HPDE6-E6E7 (cell line): Measurements from ENCODE around the gene STMN3.
A peak's percentile ranks its signal among the peaks of the same experiment; 100 is the strongest.
"Not testable (repeated sequence)": the region's sequence is repeated elsewhere in the genome, so short reads cannot be mapped to it uniquely, and the experiment has no call there.

Source experiments
- DNase-seq: peaks from one replicate; pipeline ENCODE4 v3.0.0; 2011; ENCODE audit warnings: missing footprints; ENCODE audit errors: extremely low spot score

STMN3 gene

DNA sequence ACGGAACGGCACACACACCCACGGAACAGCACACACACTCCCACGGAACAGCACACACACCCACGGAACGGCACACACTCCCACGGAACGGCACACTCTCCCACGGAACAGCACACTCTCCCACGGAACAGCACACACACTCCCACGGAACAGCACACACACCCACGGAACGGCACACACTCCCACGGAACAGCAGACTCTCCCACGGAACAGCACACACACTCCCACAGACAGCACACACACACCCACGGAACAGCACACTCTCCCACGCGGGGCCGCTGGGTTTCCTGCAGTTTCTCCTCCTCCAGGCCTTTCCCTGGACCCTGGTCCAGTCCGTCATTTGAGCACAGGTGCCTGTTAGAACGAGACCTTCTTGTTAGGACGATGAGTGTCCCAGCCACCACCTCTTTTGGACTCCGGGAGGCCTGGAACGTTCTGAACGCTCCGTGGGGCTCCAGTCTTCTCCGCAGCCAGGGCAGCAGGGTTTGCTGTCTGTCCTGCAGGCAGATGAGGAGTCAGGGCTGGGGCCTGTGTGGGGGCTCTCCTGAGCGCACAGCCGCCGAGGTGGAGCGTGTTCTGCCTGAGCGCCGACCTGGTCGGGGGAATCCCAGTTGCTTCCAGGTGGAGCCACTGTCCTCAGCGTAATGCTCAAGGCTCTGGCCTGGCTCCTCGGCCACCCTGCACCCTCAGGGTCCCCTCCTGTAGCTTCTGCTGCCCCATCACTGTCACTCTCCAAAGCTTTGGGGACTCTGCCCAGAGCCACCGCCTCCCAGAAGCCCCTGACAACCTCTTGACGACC is 25.6 kb upstream of the STMN3 start:
- DNase-seq = no peak

DNA sequence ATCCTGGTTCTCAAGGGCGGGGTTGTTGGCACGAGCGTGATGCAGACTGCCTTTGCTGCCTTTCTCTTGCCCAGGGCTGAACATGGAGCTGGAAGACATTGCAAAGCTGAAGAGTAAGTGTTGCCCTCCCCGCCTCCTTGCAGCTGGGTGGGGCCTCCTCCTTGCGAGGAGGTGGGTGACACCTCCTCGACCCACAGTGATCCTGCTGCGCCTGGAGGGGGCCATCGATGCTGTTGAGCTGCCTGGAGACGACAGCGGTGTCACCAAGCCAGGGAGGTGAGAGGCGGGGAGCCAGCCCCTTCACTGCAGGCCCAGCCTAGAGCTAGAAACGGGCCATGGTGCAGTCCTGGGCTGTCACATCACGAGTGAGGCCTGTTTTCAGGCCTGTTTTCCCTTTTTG is 24.8 kb upstream of the STMN3 start:
- DNase-seq = no peak

DNA sequence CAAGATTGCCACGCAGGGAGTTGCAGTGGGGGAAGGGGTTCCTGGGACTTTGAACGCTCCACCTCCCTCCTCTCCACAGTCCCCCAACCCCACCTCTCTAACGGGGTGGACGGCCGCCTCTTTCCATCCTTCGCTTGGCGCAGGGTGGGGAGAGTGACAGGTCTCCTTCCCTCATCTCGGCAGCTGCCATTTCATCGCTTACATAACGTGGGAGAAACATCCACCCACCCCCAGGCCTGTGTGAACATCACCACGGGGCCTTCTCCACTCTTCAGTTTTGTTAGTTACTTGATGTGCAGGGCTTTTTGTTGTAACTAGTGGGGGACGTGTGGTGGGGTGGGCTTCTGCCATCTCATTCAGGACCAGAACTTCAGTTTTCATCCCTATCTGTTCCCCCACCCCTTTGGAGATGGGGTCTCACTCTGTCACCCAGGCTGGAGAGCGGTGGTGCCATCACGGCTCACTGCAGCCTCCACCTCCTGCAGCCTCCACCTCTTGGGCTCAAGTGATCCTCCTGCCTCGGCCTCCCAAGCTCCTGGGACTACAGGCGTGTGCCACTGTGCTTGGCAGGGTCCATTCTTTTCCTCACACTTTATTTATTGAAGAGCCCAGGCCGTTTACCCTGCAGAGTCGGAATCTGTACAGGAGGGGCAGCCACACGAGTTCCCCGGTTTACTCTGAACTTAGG is 22.6 kb upstream of the STMN3 start:
- DNase-seq = no peak

DNA sequence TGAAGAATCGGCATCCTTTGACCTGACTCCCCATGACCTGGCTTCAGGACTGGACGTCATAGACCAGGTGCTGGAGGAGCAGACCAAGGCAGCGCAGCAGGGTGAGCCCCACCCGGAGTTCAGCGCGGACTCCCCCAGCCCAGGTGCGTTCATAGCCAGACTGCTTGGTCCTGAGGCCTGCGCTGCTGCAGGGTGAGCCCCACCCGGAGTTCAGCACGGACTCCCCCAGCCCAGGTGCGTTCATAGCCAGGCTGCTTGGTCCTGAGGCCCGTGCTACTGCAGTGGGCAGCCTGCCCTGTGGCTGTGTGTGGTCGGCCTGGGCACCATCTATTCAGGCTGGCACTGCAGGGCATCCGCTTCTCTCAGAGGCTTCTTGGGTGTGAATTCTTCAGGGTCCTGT is 20.7 kb upstream of the STMN3 start:
- no peak for DNase-seq

DNA sequence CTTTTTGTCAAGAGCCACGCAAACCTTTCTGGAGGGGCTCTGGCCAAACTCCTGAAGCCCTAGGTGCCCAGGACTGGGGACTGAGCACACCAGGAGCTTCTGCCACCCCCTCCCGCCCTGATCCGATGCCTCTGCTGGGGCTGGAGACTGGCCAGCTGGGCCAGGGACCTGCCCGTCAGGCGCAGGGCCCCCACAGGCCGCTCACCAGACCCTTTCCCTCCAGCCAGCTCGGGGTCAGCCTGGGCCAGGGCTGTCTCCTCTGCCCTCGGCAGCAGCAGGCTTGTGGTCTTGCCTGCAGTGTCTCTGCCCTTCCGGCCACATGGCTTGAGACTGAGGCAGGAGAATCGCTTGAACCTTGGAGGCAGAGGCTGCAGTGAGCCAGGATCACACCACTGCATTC is 19.4 kb upstream of the STMN3 start:
- DNase-seq = no peak

DNA sequence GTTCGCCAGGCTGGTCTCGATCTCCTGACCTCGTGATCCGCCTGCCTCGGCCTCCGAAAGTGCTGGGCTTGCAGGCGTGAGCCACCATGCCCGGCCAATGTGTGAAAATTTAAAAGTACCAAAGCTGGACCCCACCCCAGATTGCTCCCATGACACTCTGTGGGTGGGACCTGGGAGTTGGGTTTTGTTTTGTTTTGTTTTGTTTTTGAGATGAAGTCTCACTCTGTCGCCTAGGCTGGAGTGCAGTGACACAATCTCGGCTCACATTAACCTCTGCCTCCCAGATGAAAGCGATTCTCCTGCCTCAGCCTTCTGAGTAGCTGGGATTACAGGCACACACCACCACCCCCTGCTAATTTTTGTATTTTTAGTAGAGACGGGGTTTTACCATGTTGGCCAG is 18.5 kb upstream of the STMN3 start:
- DNase-seq = not testable (repeated sequence)

DNA sequence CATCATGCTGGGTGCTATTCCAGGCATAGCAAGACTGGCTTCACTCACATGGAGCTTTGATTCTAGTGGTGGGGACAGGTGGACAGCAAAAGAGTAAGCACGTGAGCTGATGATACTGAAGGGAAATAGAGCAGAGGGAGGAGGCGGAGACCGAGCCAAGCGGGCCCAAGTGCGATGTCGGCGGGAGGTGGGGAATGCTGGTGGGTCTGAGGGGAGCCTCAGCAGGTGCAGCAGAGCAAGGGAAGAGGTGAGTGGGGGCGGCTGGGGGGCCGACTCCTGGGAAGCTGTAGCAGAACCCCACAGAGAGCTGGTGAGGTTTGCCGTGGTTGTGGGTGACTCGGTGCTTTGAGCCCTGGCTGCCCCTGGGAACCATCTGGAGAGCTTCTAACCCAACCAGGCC is 15.1 kb upstream of the STMN3 start:
- DNase-seq = no peak

DNA sequence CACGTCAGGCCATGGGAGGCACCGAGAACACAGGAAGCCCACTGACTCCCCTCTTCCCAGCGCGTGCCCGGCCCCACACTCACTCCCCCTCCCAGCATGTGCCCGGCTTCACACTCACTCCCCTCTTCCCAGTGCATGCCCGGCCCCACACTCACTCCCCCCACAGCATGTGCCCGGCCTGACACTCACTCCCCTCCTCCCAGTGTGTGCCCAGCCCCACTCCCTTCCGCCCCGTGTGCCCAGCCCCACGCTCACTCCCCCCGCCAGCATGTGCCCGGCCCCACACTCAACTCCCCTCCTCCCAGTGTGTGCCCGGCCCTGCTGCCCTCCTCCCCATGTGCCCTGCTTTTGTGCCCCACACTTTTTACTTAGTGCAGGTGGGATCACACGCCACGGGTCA is 14.6 kb upstream of the STMN3 start:
- no peak for DNase-seq

DNA sequence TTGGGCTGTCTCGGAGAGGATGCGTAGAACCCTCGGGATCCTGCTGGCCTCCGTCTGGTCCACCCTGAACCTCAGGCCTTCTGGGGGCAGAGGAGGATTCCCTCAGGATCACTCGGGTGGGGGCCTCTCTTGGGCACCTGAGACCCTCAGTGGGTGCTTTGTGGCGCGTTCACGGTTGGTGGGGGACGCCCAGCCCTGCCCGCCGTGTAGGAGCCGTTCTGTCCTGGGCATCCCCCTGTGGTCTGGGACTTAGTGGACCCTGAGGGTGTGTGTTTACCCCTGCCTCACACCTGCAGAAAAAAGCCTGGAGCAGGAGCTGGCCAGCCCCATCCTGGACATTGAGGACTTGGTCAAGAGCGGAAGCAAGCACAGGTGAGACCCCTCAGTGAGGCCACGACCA is 12.5 kb upstream of the STMN3 start:
- no peak for DNase-seq

DNA sequence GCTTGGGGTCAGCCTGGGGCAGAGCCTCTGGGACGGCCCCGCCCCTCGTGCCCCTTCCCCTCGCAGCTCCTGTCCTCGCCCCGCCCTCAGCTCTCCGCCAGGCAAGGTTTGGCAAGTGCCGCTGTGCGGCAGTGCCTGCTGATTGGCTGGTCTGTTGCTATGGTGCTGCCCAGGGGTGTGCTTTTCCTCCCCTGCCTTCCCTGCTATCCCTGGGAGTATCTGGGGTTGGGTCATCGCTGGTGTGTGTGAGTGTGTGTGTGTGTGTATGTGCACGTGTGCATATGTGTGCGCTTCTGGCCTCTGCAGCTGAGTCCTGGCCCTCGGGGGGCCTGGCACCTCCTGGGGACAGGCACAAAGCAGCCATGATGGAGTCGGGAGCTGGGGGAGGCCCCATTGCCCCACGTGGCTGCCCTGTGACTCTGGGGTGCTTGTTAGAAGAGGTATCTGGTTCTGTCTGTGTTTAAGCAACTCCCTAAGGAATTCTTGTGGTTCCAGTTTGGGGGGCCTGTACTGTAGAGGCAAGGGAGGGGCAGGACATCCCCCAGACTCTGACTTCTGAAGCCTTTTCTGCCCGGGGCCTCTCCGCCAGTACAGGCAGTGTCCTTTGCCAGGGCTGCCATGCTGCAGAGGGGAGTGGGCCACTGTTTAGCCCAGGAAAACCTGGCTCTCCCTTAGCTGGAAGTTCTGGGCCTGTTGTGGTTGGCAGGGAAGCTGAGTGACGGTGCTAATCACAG is 11.8 kb upstream of the STMN3 start:
- no peak for DNase-seq

DNA sequence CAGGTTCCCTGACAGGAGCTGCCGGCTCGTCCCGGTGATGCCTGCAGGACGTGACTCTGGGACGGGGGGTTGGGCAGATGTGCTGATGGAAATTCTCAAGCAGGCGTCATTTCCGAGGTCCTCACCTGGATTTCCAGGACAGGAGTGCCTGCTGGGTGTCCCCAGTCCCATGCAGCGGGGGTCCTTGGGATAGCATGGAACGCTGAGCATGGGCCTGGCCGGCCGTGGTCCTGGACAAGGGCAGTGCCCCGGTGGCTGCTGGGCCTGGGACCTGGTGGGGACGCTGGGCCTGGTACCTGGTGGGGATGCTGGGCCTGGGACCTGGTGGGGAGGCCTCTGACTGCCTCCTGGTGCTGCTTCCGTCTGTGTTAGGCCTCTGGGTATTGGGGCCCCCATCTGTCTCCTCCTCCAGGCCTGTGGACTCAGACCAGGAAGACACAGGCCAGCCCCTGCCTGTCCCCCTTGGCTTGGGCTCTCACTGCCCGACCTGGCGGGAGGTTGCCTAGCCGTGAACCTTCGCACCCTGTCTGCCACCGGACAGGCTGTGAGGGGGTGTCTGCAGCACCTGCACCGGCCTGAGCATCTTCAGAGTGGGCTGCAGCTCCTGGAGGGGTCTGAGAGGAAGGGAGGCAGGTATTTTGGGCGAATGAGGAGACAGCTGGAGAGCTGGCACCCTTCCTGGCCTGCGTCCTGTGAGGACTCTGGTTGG is 11.1 kb upstream of the STMN3 start:
- no peak for DNase-seq

DNA sequence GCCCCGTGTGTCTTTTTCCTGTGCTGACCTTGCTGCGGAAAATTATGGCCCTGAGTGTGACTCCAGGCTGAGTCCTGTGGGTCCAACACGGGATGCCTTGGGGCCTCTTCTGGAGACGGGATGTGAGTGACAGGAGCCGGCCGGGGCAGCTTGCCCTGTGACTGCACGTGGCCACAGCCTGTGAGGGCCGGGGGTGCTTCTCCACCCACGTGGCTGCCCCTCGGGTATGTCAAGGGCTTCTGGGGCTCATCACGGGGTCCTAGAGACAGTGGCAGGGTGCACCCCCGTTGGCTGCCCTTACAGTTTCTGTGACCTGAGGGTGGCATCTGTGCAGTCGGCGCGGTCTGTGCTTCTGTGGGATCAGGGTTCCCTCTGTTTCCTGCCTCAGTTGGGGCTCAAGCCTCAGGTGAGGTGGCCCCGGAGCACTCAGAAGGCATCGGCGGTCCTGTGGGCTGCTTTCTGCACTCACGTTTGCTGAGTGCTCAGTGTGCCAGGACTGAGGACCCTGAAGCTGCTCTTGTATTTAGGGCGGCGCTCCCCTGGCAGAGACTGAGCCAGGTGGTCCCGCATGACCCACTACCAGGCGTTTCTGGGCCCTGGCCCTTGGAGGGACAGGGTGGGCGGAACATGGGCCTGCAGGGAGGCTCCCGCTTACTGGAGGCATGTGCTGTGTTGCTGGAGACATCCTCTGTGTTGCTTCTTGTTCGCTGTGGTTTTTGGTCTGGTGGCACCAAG is 10.3 kb upstream of the STMN3 start:
- no peak for DNase-seq

DNA sequence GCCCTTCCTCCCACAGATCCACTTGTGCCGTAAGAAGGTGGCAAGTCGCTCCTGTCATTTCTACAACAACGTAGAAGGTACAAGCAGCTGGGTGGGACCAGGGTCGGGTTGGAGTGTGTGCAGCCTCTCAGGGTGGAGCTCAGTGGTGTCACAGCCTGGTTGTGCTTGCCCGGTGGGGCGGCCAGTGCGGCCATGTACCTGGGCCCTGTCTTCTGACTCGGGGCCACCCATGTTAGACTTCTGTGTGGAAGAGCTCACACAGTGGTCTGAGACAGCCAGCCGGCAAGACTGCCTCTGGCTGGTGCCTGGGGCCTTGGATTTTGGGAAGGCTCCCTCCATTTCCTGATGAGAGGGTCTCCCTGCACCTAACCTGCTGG is 9.6 kb upstream of the STMN3 start:
- DNase-seq = no peak

DNA sequence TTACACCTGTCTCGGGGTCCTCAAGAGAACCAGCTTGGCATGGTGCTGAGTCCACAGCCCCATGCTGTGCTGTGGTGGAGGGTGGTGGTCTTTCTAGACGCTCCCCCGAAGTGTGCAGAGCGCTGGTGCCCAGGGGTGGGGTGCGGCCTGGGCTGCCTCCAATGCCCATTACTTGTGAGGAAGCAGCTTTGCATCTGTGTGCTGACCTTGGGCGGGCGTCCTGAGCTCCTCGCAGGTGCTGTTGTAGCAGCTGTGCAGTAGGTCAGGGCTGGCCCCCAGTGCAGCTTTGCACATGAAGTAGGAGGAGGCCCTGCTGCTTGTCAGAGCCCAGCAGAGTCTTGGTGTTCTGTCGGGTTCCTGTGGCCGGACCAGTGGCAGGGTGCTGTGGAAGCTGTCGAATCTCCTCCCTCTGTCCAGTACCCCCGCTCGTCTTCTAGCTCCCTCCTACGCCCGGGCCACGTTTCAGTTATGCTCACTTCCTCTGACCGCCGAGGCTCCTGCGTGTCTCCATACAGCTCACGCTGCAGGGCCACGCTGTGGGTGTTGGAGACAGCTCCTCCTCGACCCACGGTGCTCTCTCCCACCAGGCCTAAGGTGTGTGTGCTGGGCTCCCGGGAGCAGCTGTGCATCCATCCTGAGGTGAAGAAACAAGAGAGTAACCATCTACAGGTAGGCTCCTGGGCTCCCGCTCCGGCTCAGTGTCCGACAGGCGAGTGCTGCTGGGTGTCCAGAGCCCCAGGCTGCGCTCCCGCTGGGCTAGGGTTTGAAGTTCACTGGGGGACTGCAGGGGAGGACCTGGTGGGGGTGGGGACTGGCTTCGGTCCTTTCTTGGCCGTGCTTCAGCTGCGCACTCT is 9.0 kb upstream of the STMN3 start:
- no peak for DNase-seq

DNA sequence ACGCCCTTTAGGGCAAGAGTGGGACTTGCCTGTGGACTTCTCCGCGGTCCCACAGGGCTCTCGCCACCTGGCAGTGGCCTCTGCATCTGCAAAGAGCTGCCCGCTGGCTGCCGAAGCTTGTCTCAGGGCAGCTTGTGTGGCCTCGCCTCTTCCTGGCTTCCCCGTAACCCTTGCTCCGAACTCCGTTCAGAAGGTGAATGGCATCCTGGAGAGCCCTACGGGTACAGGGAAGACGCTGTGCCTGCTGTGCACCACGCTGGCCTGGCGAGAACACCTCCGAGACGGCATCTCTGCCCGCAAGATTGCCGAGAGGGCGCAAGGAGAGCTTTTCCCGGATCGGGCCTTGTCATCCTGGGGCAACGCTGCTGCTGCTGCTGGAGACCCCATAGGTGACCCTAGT is 7.9 kb upstream of the STMN3 start:
- no peak for DNase-seq

DNA sequence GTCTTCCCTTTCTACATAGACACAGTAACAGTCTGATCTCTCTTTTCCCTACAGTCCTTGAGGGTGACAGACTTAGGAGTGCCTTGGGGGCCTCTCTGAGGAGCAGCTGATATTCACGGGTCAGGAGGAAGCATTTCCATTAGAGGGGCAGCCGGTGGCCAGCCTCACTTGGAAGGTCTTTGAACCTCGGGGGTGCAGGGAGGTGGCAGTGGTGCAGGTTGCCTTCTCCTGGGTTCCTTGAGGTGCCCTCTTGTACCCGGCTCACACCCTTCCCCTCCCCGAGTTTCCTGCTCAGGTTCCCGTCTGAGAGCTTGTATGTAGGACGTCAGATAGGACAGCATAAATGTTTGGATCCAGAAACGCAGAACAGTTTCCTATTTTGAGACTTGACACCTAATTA is 7.4 kb upstream of the STMN3 start:
- no peak for DNase-seq

DNA sequence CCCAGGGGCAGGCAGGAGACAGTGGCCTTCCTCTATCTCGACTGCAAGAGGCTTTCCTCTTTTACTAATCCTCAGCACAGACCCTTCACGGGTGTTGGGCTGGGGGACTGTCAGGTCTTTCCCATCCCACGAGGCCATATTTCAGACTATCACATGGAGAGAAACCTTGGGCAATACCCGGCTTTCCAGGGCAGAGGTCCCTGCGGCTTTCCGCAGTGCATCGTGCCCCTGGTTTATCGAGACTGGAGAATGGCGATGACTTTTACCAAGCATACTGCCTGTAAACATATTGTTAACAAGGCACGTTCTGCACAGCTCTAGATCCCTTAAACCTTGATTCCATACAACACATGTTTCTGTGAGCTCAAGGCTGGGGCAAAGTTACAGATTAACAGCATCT is 7.0 kb upstream of the STMN3 start:
- DNase-seq = not testable (repeated sequence)

DNA sequence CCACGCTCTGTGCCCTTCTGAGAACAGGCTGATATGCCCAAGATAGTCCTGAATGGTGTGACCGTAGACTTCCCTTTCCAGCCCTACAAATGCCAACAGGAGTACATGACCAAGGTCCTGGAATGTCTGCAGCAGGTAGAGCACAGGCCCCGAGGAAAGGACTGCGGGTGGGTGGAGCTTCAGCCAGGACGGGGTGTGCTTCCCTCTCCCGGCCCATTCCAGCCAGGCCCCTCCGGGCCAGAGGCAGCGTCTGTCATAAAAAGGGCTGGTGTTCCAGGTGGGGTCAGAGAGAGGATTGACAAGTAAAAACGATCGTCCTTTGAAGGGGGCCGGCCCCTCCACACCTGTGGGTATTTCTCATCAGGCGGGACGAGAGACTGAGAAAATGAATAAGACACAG is 6.1 kb upstream of the STMN3 start:
- no peak for DNase-seq

DNA sequence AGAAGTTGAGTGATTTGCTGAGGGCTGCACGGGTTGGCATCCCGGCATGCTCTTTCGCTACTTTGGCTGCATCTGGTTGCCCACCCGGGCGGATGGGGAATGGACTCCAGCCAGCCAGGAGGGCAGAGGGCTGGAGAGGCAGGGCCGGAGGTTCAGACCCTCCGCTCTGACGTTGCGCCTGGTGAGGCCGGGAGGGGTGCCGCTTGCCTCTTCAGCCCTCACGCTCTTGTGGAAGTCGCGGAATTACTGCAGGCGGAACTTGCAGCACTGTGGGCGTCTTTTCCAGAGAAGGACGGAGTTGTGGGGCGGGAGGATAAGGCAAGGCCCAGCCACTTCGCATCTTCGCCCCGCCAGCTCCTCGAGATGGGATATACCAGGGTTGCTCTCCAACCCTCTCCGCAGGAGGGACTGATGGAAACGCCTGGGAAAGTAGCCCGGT is 5.5 kb upstream of the STMN3 start:
- DNase-seq = no peak

DNA sequence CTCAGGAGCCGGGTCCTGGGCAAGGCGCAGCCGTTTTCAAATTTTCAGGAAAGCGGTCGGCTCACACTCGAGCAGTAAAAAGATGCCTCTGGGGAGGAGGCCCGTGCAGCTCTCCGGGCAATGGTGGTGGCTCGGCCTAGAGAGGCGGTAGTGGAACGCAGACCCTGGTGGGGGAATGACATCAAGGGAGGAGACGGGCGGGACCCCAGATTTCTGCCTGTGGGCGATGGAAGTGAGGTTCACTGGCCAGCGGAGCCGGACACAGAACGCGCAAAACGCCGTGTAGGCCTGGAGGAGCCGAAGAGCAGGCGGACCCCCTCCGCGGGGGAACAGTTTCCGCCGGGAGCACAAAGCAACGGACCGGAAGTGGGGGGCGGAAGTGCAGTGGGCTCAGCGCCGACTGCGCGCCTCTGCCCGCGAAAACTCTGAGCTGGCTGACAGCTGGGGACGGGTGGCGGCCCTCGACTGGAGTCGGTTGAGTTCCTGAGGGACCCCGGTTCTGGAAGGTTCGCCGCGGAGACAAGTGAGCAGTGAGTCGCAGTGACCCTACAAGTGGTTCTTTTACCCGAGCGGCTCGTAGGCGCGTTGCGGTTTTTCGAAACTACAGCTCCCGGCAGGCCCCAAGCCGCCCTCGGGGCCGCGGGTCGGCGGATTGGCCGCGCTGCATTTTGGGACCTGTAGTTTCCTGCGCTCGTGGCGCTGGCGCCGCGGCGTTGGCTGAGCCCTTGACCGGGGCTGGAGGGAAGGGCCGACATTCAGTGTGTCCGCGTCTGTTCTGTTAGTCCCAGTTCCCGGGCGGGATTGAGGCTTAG is 4.9 kb upstream of the STMN3 start, which contains the start of gene RTEL1:
Gene RTEL1 (plus strand): TSS at position 376 of the 812 bp plus-strand sequence. CDS start 1,091 bp downstream, outside the sequence.
- peak; percentile 100 for DNase-seq
